Sigmoid colon (tissue), 4 donors: ENCODE data around the gene TP73.

Source experiments
- EP300 ChIP-seq, 4 donors: sonication (generic); formaldehyde crosslinking; IDR thresholded peaks; one replicate each; pipeline ENCODE4 v1.6.1; 2017; ENCODE audit warnings: antibody characterized with exemption in 4 of 4
- POLR2A ChIP-seq, 2 donors: fragments of 450-650 bp; IDR thresholded peaks; one replicate each; pipeline ENCODE4 v1.6.1; 2016; ENCODE audit warnings: antibody characterized with exemption in 2 of 2, mild to moderate bottlenecking in 2 of 2, moderate library complexity in 2 of 2
- POLR2AphosphoS5 ChIP-seq, 4 donors: sonication (generic); formaldehyde crosslinking; IDR thresholded peaks; one replicate each; pipeline ENCODE4 v1.6.1; 2017; ENCODE audit warnings: antibody characterized with exemption in 4 of 4
- TF ChIP-seq, protein P1 (sequence below), 4 experiments: fragments of 450-650 bp in 3 of 4; fragments of 200-600 bp in 1 of 4; IDR thresholded peaks; one replicate each; pipeline ENCODE4 v1.5.1; 2016 to 2019; ENCODE audit warnings: antibody characterized with exemption in 4 of 4, mild to moderate bottlenecking in 3 of 4, moderate library complexity in 2 of 4

GRCh38 chr1:3727825-3728776 is 75.8 kb downstream of the TP73 start:
- TF ChIP-seq, protein P1, sequence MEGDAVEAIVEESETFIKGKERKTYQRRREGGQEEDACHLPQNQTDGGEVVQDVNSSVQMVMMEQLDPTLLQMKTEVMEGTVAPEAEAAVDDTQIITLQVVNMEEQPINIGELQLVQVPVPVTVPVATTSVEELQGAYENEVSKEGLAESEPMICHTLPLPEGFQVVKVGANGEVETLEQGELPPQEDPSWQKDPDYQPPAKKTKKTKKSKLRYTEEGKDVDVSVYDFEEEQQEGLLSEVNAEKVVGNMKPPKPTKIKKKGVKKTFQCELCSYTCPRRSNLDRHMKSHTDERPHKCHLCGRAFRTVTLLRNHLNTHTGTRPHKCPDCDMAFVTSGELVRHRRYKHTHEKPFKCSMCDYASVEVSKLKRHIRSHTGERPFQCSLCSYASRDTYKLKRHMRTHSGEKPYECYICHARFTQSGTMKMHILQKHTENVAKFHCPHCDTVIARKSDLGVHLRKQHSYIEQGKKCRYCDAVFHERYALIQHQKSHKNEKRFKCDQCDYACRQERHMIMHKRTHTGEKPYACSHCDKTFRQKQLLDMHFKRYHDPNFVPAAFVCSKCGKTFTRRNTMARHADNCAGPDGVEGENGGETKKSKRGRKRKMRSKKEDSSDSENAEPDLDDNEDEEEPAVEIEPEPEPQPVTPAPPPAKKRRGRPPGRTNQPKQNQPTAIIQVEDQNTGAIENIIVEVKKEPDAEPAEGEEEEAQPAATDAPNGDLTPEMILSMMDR (IDR thresholded peaks at IDR 0.05): no peak
- no peak for TF ChIP-seq POLR2AphosphoS5 (IDR thresholded peaks at IDR 0.05)
- no peak for TF ChIP-seq POLR2A (IDR thresholded peaks at IDR 0.05)
- no peak for TF ChIP-seq EP300 (IDR thresholded peaks at IDR 0.05)
